PC-9 (cell line): Measurements from ENCODE around the gene SSBP4. TPM values are rescaled to one million over a fixed set of nuclear protein-coding genes. Genes with fewer than 3 reads are reported as not detected.

Source experiments
- BruUV-seq: library from RNA; stranded (reverse); fragments of 400-500 nt; replicated peaks from 2 replicates; lab custom pipeline; 2021; lab: Mats Ljungman, UMichigan
- CTCF ChIA-PET: fragments of 300-600 bp; sonication (Branson Sonifier 250); formaldehyde crosslinking; loops from one replicate; lab custom pipeline; 2022; ENCODE audit warnings: antibody characterized with exemption; lab: Charles Lee
- POLR2A ChIA-PET: fragments of 300-600 bp; sonication (Branson Sonifier 250); formaldehyde crosslinking; loops from one replicate; lab custom pipeline; 2022; ENCODE audit warnings: antibody characterized with exemption; ENCODE audit not compliant: unreplicated experiment; lab: Charles Lee
- DNase-seq, 2 experiments: peaks; one replicate each; pipeline versions ENCODE4 v3.0.0 to v3.0.0-alpha.2; 2015 to 2022; ENCODE audit warnings: mixed read lengths in 1 of 2
- H2AFZ ChIP-seq: fragments of 200-600 bp; sonication (generic); 2 replicates; pipeline ENCODE4 v1.8.1; 2017; ENCODE audit warnings: antibody characterized with exemption
- H3F3A ChIP-seq: fragments of 200-600 bp; sonication (generic); 2 replicates; pipeline ENCODE4 v1.8.1; 2017; ENCODE audit warnings: antibody characterized with exemption, mild to moderate bottlenecking, low read depth; ENCODE audit not compliant: insufficient read depth
- H3K27ac ChIP-seq: fragments of 200-600 bp; sonication (generic); 2 replicates; pipeline ENCODE4 v1.6.1; 2016; ENCODE audit warnings: mixed run types
- H3K27me3 ChIP-seq: fragments of 200-600 bp; sonication (generic); 2 replicates; pipeline ENCODE4 v1.6.1; 2016; ENCODE audit warnings: low read depth, mixed run types; ENCODE audit not compliant: insufficient read depth
- H3K36me3 ChIP-seq: fragments of 200-600 bp; sonication (generic); 2 replicates; pipeline ENCODE4 v1.6.1; 2016; ENCODE audit warnings: low read depth, mixed run types
- H3K4me1 ChIP-seq: fragments of 200-600 bp; sonication (generic); replicated peaks from 2 replicates; pipeline ENCODE4 v1.6.1; 2016; ENCODE audit warnings: mixed run types; ENCODE audit not compliant: insufficient read depth
- H3K4me2 ChIP-seq: fragments of 200-600 bp; sonication (generic); 2 replicates; pipeline ENCODE4 v1.6.1; 2017; ENCODE audit warnings: mixed run types
- H3K4me3 ChIP-seq: fragments of 200-600 bp; sonication (generic); 2 replicates; pipeline ENCODE4 v1.6.1; 2016; ENCODE audit warnings: mixed run types
- H3K79me2 ChIP-seq: fragments of 200-600 bp; sonication (generic); 2 replicates; pipeline ENCODE4 v1.6.1; 2017; ENCODE audit warnings: low read depth, mixed run types
- H3K9me2 ChIP-seq: fragments of 200-600 bp; sonication (generic); 2 replicates; pipeline ENCODE4 v1.8.1; 2017; ENCODE audit warnings: mild to moderate bottlenecking; ENCODE audit not compliant: insufficient read depth
- H3K9me3 ChIP-seq: fragments of 200-600 bp; sonication (generic); 2 replicates; pipeline ENCODE4 v1.8.1; 2016; ENCODE audit warnings: low read depth; ENCODE audit not compliant: insufficient read depth
- H4K20me1 ChIP-seq: fragments of 200-600 bp; sonication (generic); 2 replicates; pipeline ENCODE4 v1.8.1; 2017; ENCODE audit not compliant: insufficient read depth
- CTCF ChIP-seq: fragments of 200-600 bp; sonication (generic); conservative IDR thresholded peaks from 2 replicates; pipeline ENCODE4 v1.6.1; 2017; ENCODE audit warnings: mixed run types, antibody characterized with exemption, mild to moderate bottlenecking, moderate library complexity
- EZH2 ChIP-seq: fragments of 200-600 bp; sonication (generic); IDR thresholded peaks from 2 replicates; pipeline ENCODE4 v1.8.0; 2017; ENCODE audit warnings: antibody characterized with exemption, low read depth
- intact Hi-C: fragments of 100-400 bp; cut with micrococcal nuclease; formaldehyde crosslinking; loops from one replicate; pipeline ENCODE4 v1.10.0; 2022; ENCODE audit not compliant: unreplicated experiment
- total RNA-seq: library from RNA; stranded (reverse); gene quantifications from 2 replicates; pipeline ENCODE4 v1.2.3, GENCODE V29; 2021

Gene SSBP4
- total RNA-seq, 1 experiment from 2014 or later: 56.6 TPM

- Histone ChIP-seq H3K4me1 (peaks cover 22% of the 10 kb centered on the region), H2AFZ (no peak overlapping the region), H3K4me2 (peak overlapping the region; percentile 80), H3K9me2 (no peaks in the 10 kb centered on the region), H3K27ac (peak overlapping the region; percentile 72), H3K9me3 (no peaks in the 10 kb centered on the region), H3K27me3 (no peaks in the 10 kb centered on the region), H4K20me1 (peaks cover 2% of the 10 kb centered on the region; the same call in 1 of the 2 replicates), H3K36me3 (no peaks in the 10 kb centered on the region; the same call in 1 of the 2 replicates), H3F3A (peaks cover 76% of the 10 kb centered on the region), H3K4me3 (no peak overlapping the region), H3K79me2 (peaks cover 8% of the 10 kb centered on the region; the same call in 1 of the 2 replicates)
- no peak for TF ChIP-seq EZH2
- no peak for TF ChIP-seq CTCF
- BruUV-seq: no TSS peak
- POLR2A ChIA-PET: no interaction called here
- CTCF ChIA-PET: interaction anchor here (0.7 kb wide), 1 partner anchor 120 kb away, joined by 3 read pairs; no protein-coding TSS in a partner anchor
- intact Hi-C loops: no loop called here
- peak in 1 of 2 experiments; percentile 74 for DNase-seq
Observed at GRCh38 chr19:18439025-18439909, 20.1 kb downstream of the SSBP4 start.

GRCh38 chr19:18439910-18440237 is 20.7 kb downstream of the SSBP4 start:
- Histone ChIP-seq H3K79me2 (peaks cover 8% of the 10 kb centered on the region; the same call in 1 of the 2 replicates), H3K4me1 (peaks cover 24% of the 10 kb centered on the region), H3K4me3 (no peak overlapping the region), H3K9me3 (no peaks in the 10 kb centered on the region), H2AFZ (no peak overlapping the region), H3F3A (peaks cover 70% of the 10 kb centered on the region), H4K20me1 (no peaks in the 10 kb centered on the region), H3K27me3 (no peaks in the 10 kb centered on the region), H3K9me2 (no peaks in the 10 kb centered on the region), H3K27ac (0 out of 2 replicates have a peak overlapping the region, but pooled peaks have one; percentile 72), H3K4me2 (no peak overlapping the region), H3K36me3 (no peaks in the 10 kb centered on the region)
- POLR2A ChIA-PET: no interaction called here
- intact Hi-C loops: no loop called here
- TF ChIP-seq EZH2 (no peak), CTCF (no peak)
- BruUV-seq: no TSS peak
- no peak for DNase-seq
- CTCF ChIA-PET: interaction anchor here (0.7 kb wide), 1 partner anchor 120 kb away, joined by 3 read pairs; no protein-coding TSS in a partner anchor

GRCh38 chr19:18440415-18440877 is 21.2 kb downstream of the SSBP4 start:
- 0 out of 2 replicates have a peak overlapping the region, but pooled peaks have one; percentile 11 for H3K27ac ChIP-seq
- no peak for TF ChIP-seq EZH2
- TF ChIP-seq CTCF: peak; percentile 62
- no peaks in the 10 kb centered on the region for H3K9me2 ChIP-seq
- H3K4me2 ChIP-seq: no peak overlapping the region
- H3K4me1 ChIP-seq: peaks cover 28% of the 10 kb centered on the region
- ChIA-PET CTCF (no interaction called here), POLR2A (no interaction called here)
- H3K9me3 ChIP-seq: no peaks in the 10 kb centered on the region
- peak in 1 of 2 experiments; percentile 41 for DNase-seq
- H3K79me2 ChIP-seq: peaks cover 8% of the 10 kb centered on the region; the same call in 1 of the 2 replicates
- H2AFZ ChIP-seq: no peak overlapping the region
- BruUV-seq: no TSS peak
- intact Hi-C loops: no loop called here
- no peaks in the 10 kb centered on the region for H3K36me3 ChIP-seq
- no peak overlapping the region for H3K4me3 ChIP-seq
- H4K20me1 ChIP-seq: no peaks in the 10 kb centered on the region
- H3K27me3 ChIP-seq: no peaks in the 10 kb centered on the region
- H3F3A ChIP-seq: peaks cover 65% of the 10 kb centered on the region
